Measurements from ENCODE around the gene NKAIN1.
"Not testable (repeated sequence)": the region's sequence is repeated elsewhere in the genome, so short reads cannot be mapped to it uniquely, and the experiment has no call there.

Gene NKAIN1

DNA sequence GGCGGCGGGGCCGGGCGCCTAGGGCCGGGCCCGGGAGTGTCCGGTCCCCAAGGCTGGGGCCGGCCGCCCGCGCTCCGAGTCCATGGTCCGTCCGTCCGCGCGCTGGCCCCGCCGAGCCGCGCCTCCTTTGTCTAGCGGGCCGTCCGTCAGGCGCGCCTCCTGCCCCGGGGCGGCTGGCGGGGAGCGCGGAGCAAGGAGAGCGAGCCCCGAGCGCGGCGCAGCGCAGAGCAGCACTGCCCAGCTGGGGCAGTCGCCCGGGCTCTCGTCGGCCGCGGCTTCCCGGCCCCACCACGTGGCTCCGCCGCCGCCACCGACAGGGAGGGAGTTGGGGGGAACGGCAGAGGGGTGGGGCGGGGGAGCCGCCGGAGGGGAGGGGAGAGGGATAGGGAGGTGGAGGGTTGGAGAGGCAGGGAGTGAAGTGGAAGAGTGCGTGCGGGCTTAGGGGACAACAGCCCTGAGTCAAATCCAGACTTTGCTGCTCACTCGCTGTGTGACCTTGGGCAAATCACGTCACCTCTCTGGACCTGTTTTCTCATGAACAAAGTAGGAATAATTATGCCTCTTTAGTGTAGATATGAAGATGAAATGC lies at the start of gene NKAIN1:
NKAIN1 (minus strand) TSS at position 235 of the 589 bp plus-strand sequence. CDS start 340 bp downstream, outside the sequence.
- FAIRE-seq, result no peak

- FAIRE-seq, result no peak
These were observed 49.3 kb upstream of the NKAIN1 start for GRCh38 chr1:31289021-31289420.

DNA sequence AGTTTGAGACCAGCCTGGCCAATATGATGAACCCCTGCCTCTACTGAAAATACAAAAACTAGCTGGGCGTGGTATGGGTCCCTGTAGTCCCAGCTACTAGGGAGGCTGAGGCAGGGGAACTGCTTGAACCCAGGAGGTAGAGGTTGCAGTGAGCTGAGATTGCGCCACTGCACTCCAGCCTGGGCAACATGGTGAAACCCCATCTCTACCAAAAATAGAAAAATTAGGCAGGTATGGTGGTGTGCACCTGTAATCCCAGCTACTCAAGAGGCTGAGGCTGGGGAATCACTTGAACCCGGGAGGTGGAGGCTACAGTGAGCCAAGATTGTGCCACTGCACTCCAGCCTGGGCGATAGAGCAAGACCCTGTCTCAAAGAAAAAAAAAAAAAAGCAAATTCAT lies 48.1 kb upstream of the NKAIN1 start:
- FAIRE-seq, result not testable (repeated sequence)

DNA sequence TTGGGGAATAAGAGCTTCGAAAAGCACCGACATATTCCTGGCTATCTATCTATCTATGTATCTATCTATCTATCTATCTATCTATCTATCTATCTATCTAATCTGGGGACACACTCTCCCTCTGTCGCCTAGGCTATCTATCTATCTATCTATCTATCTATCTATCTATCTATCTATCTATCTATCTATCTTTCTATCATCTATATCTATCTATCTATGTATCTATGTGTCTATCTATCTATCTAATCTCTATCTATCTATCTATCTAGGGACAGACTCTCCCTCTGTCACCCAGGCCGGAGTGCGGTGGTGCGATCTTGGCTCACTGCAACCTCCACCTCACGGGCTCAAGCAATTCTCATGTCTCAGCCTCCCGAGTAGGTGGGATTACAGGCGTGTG lies 42.7 kb upstream of the NKAIN1 start:
- FAIRE-seq, result not testable (repeated sequence)

DNA sequence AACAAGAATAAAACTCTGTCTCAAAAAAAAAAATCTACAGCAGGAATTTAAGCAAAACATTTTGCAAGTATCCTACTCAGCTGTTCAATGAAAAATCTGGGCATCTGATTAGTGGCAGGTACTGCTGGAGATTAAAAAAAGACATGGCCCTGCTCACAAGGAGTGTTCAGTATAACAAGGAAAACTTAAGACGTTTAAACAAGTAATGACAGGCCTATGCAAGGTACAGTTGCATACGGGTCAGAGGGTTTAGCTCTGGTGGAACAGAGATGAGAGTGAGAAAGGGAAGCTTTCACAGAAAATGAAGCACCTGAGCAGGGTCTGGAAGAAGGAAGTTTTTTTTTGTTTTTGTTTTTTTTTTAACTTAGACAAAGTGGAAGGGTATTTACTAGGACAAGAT lies 33.9 kb upstream of the NKAIN1 start:
- no peak for FAIRE-seq

DNA sequence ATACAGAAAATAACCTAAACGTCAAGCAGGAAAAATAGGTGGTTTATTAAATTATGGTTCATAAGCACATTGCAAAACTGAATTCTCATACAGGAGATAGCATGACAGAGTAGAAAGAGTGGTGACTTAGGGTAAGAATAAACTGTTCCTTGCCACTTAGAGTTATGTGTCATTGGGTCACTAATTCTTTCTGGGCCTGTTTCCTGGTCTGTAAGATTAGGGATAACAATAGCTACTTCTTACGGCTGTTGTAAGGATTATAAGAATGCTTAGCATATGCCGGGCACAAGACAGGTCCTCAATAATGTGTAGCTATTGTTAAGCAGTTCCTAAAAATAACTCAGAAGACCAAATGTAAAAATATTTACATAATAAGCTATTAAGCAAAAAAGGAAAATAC lies 32.7 kb upstream of the NKAIN1 start:
- FAIRE-seq, result no peak

DNA sequence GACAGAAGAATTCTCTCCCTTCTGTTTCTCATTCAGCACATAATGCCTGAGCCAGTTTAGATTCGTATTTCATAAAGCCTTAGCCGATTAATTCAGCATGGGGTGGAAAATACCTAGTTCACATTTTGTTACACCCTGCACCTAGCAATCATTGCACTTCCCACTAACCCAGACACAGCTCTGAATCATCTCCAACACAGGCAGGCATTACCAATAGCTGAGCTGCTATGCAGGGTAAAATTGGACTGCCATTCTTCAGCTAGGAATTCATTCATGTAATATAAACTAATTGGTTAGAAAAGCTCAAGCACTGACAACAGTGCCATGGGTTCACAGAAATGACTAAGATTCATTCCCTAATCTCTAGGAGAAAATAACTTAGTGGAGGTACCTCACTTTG lies 26.9 kb upstream of the NKAIN1 start:
- no peak for FAIRE-seq

- FAIRE-seq, result no peak
These were observed 25.2 kb upstream of the NKAIN1 start for GRCh38 chr1:31264790-31265386.

DNA sequence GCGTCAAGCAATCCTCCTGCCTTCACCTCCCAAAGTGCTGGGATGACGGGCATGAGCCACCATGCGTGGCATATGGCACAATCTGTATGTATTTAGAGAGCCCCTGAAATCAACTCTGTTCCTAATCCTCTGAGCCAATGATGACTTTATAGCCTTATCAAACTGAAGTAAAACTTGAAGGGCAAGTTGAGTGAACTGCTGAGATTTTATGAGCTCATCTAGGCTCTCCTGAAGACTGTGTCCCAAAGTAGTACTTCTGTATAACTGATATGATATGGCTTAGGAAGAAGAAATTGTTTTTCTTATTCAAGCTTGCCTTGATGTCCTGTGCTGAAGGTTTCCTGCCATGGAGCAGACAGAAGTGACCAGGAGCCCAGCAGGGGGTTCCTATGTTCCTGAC lies 23.7 kb upstream of the NKAIN1 start:
- FAIRE-seq, result no peak

DNA sequence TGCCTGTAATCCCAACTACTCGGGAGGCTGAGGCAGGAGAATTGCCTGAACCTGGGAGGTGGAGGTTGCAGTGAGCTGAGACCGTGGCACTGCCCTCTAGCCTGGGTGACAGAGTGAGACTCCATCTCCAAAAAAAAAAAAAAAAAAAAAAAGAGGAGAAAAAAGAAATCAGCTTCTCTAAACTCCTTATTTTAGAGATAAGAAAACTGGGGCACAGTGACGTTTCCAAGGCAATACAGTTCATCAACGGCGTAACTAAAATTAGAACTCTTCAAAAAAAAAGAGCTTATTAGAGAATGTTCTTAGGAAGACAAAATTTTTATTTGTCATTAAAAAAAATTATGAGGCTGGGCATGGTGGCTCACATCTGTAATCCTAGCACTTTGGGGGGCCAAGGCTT lies 22.7 kb upstream of the NKAIN1 start:
- not testable (repeated sequence) for FAIRE-seq

DNA sequence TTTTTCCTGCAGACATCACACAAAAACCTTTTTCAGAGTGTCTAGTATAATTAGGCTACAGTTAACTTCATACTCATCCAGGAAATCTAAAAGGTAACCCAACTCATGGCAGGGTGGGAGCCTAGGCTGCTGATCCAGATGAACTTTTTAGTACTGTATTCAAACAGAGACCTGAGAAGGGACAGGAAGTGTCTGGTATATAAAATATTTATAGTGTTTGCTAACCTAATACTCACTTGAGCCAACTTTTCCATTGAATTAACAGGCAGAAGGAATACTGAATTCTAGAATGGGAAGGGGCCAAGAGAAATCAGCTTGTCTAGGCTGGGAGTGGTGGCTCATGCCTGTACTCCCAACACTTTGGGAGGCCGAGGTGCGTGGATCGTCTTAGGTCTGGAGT lies 22.2 kb upstream of the NKAIN1 start:
- FAIRE-seq, result no peak

DNA sequence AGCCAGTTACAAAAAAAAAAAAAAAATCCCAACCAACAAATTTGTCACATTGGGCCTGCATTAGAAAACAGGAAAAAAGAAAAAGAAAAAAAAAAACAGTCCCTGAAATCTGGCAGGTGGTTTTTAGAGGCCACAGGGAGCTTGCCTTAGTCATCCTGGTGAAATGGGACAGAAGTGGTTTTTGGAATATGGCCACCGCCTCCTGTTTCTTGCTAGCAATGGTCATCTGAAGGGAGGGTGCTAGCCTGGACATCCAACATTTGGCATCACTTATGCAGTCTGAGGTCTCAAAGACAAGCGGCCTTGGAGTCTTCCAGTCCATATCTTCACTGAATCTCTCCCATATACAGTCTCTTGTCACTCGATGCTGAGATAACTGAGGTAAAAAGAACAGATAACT lies 20.1 kb upstream of the NKAIN1 start:
- FAIRE-seq, result no peak

GRCh38 chr1:31258581-31258980 lies 18.9 kb upstream of the NKAIN1 start:
- FAIRE-seq, result no peak

GRCh38 chr1:31257213-31257612 lies 17.5 kb upstream of the NKAIN1 start:
- FAIRE-seq, result no peak

GRCh38 chr1:31249854-31250253 lies 10.2 kb upstream of the NKAIN1 start:
- FAIRE-seq, result no peak

DNA sequence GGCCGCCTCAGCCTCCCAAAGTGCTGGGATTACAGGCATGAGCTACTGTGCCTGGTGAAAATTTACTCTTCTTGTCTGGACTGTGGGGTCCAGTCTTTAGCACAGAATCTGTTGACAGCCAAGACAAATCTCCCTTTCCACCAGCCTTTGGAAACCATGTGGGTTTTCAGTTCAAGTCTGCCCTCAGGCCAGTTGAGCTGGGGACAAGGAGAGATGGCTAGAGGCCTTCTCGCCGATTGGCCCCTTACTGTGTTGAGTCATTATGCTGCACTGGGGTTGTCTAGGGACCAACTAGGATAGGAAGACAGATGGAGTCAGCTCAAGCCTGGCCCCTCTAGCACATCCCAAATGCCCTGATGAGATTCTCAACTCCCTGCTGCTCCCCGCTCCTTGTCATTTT lies 8.6 kb upstream of the NKAIN1 start:
- no peak for FAIRE-seq

GRCh38 chr1:31244326-31244725 lies 4.6 kb upstream of the NKAIN1 start:
- no peak for FAIRE-seq

- no peak for FAIRE-seq
These were observed 4.0 kb upstream of the NKAIN1 start for GRCh38 chr1:31243501-31244286.

- FAIRE-seq, result no peak
These were observed 1.6 kb upstream of the NKAIN1 start for GRCh38 chr1:31241321-31241720.

DNA sequence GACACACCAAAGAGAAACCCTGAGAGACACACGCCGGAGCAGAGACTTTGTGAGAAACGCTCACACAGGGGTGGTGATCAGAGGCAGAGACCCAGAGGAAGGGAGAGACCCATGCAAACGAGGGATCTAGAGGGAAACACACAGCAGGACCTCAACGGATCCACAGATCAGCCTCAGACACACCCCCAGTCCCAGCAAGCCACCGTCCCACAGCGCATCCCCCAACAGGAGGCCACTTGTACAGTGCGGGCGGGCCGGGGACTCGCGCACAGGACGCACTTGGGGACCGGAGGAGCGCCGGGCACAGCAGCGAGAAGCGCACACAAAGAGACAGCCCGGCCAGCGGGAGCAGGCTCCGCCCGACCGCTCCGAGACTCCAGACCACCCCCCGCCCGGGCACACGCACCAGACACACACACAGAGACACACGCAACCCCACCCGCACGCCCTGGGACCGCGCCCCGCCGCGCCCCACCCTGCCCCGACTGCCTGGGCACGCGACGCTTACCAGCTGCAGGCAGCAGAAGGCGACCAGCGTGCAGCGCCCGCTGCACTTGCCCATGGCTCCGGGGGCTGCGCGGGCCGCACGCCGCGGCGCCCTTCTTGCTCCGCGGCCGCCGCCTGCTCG lies 587 bp downstream of the NKAIN1 start:
- no peak for FAIRE-seq

GRCh38 chr1:31238612-31238985 lies 1.1 kb downstream of the NKAIN1 start:
- no peak for FAIRE-seq

DNA sequence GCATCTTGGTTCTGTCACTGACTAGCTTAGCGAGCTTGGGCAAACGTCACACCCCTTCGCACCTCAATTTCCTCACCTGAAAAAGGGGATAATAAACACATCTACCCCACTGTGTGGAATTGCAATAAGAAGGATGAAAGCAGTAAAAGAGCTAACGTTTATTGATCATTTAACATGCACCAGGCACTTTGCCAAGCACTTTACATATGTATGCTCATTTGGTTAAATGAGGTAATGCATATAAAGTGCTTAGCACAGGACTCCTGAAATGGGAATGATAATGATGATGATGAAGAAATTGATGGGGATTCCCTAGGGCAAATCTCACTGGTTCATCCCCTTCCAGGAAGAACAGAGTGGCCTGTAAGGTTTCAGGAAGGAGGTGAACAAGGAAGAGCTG lies 4.8 kb downstream of the NKAIN1 start:
- no peak for FAIRE-seq

DNA sequence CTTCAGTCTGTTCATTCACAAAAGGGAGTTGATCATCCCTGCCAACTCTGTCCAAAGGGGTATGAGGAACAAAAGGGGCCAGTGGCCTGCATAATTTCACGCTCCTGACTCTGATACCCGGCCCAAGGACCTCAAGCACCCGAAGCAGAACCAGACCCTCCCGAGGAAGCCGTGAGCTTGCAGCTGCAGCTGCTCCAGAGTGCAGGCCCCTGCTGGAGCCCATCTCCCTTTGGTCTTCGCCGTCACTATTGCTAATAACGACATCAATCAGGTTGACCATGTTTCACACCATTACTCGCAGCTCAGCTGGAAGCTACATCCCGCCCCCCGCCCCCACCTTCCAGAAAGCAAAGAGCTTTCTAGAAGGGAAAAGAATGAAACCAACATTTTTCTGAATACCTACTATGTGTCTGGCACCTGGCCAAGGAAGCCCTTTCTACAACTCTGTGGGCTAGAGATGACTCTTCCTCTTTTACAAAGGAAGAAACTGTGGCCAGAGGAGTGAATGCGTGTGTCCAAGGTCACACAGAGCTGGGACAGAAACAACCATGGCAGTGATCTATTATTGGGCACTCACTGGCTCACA lies 5.5 kb downstream of the NKAIN1 start:
- no peak for FAIRE-seq

GRCh38 chr1:31232689-31233088 lies 7.0 kb downstream of the NKAIN1 start:
- FAIRE-seq, result no peak

All from TTC549 (cell line).